PC-3 (cell line): ENCODE data around the gene CCDC30.

ENCODE experiments used
- EZH2 ChIP-seq: fragments of 300-600 bp; sonication (generic); IDR thresholded peaks from one replicate; pipeline ENCODE4 v1.6.1; 2017; ENCODE audit warnings: antibody characterized with exemption, mild to moderate bottlenecking, low read length; ENCODE audit not compliant: unreplicated experiment
- TF ChIP-seq, protein P1 (sequence below): fragments of 300-600 bp; sonication (generic); conservative IDR thresholded peaks from 2 replicates; pipeline ENCODE4 v1.5.1; 2017; ENCODE audit warnings: antibody characterized with exemption, low read depth, mild to moderate bottlenecking, low read length

- TF ChIP-seq, protein P1, sequence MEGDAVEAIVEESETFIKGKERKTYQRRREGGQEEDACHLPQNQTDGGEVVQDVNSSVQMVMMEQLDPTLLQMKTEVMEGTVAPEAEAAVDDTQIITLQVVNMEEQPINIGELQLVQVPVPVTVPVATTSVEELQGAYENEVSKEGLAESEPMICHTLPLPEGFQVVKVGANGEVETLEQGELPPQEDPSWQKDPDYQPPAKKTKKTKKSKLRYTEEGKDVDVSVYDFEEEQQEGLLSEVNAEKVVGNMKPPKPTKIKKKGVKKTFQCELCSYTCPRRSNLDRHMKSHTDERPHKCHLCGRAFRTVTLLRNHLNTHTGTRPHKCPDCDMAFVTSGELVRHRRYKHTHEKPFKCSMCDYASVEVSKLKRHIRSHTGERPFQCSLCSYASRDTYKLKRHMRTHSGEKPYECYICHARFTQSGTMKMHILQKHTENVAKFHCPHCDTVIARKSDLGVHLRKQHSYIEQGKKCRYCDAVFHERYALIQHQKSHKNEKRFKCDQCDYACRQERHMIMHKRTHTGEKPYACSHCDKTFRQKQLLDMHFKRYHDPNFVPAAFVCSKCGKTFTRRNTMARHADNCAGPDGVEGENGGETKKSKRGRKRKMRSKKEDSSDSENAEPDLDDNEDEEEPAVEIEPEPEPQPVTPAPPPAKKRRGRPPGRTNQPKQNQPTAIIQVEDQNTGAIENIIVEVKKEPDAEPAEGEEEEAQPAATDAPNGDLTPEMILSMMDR: no peak
- TF ChIP-seq EZH2: no peak
These were observed 229.4 kb downstream of the CCDC30 start for GRCh38 chr1:42692461-42692860.
